WTC11 (cell line): ENCODE results near the gene PDK2. TPM values are rescaled to one million over a fixed set of nuclear protein-coding genes. Genes with fewer than 3 reads are reported as not detected.

Experiments
- ATAC-seq: fragments of 200-7000 bp; cut with Tn5 transposase; 2 replicates; pipeline ENCODE4 v1.10.0; 2021; ENCODE audit warnings: mild to moderate bottlenecking, moderate library complexity
- CTCF ChIA-PET: fragments of 300-600 bp; sonication (Branson Sonifier 250); formaldehyde crosslinking; loops from one replicate; lab custom pipeline; 2021; ENCODE audit warnings: antibody characterized with exemption; lab: Charles Lee
- POLR2A ChIA-PET: fragments of 350-600 bp; sonication (Branson Sonifier 250); formaldehyde crosslinking; loops from one replicate; lab custom pipeline; 2021; ENCODE audit warnings: antibody characterized with exemption; lab: Charles Lee
- DNase-seq: peaks from one replicate; pipeline ENCODE4 v3.0.0; 2021; ENCODE audit warnings: low spot score
- H3K27ac Mint-ChIP-seq: 2 replicates; pipeline ENCODE4 v1.8.0; 2021; ENCODE audit warnings: mixed read lengths
- H3K27me3 Mint-ChIP-seq: 2 replicates; pipeline ENCODE4 v1.8.0; 2021; ENCODE audit warnings: low read depth, mild to moderate bottlenecking, moderate library complexity, mixed read lengths
- H3K36me3 Mint-ChIP-seq: 2 replicates; pipeline ENCODE4 v1.8.0; 2021; ENCODE audit warnings: mixed read lengths
- H3K4me1 Mint-ChIP-seq: 2 replicates; pipeline ENCODE4 v1.8.0; 2022; ENCODE audit warnings: mixed read lengths
- H3K4me3 Mint-ChIP-seq: 2 replicates; pipeline ENCODE4 v1.8.0; 2021; ENCODE audit warnings: mild to moderate bottlenecking, moderate library complexity, mixed read lengths
- H3K9me3 Mint-ChIP-seq: 2 replicates; pipeline ENCODE4 v1.8.0; 2021; ENCODE audit warnings: mixed read lengths
- ATF1 ChIP-seq: sonication (generic); formaldehyde crosslinking; IDR thresholded peaks from 2 replicates; pipeline ENCODE4 v1.8.1; 2023; ENCODE audit warnings: mild to moderate bottlenecking, moderate library complexity, missing genetic modification reagents
- ATF2 ChIP-seq: sonication (generic); formaldehyde crosslinking; IDR thresholded peaks from 2 replicates; pipeline ENCODE4 v1.8.1; 2022; ENCODE audit warnings: low read depth, missing genetic modification reagents, borderline replicate concordance
- CTCF ChIP-seq: fragments of 200-600 bp; IDR thresholded peaks from 2 replicates; pipeline ENCODE4 v1.8.0; 2022; ENCODE audit warnings: antibody characterized with exemption
- ETV6 ChIP-seq: sonication (generic); formaldehyde crosslinking; IDR thresholded peaks from 2 replicates; pipeline ENCODE4 v1.8.1; 2022; ENCODE audit warnings: mild to moderate bottlenecking, missing genetic modification reagents
- FOXJ3 ChIP-seq: sonication (generic); formaldehyde crosslinking; IDR thresholded peaks from 2 replicates; pipeline ENCODE4 v1.9.0; 2021; ENCODE audit warnings: missing genetic modification reagents, mild to moderate bottlenecking, borderline replicate concordance
- FOXP4 ChIP-seq: sonication (generic); formaldehyde crosslinking; IDR thresholded peaks from 2 replicates; pipeline ENCODE4 v1.8.0; 2022; ENCODE audit warnings: mild to moderate bottlenecking, missing genetic modification reagents
- GABPB1 ChIP-seq: sonication (generic); formaldehyde crosslinking; IDR thresholded peaks from 2 replicates; pipeline ENCODE4 v1.8.1; 2023; ENCODE audit warnings: mild to moderate bottlenecking, missing genetic modification reagents
- HMGA2 ChIP-seq: fragments of 250-450 bp; sonication (Bioruptor Pico); IDR thresholded peaks from 2 replicates; pipeline ENCODE4 v1.4.0; 2021; ENCODE audit warnings: mild to moderate bottlenecking, moderate library complexity
- MAX ChIP-seq: sonication (generic); formaldehyde crosslinking; IDR thresholded peaks from 2 replicates; pipeline ENCODE4 v1.8.0; 2022; ENCODE audit warnings: mild to moderate bottlenecking, missing genetic modification reagents
- NFE2L1 ChIP-seq: sonication (generic); formaldehyde crosslinking; IDR thresholded peaks from 2 replicates; pipeline ENCODE4 v1.8.1; 2023; ENCODE audit warnings: missing genetic modification reagents
- NFYB ChIP-seq: sonication (generic); formaldehyde crosslinking; conservative IDR thresholded peaks from 2 replicates; pipeline ENCODE4 v1.8.0; 2022; ENCODE audit warnings: low read depth, missing genetic modification reagents
- SMAD4 ChIP-seq: sonication (generic); formaldehyde crosslinking; IDR thresholded peaks from 2 replicates; pipeline ENCODE4 v1.8.0; 2022; ENCODE audit warnings: mild to moderate bottlenecking, missing genetic modification reagents
- SOX15 ChIP-seq: fragments of 250-450 bp; sonication (Bioruptor Pico); IDR thresholded peaks from 2 replicates; pipeline ENCODE4 v1.9.0; 2021; ENCODE audit warnings: mild to moderate bottlenecking
- USF1 ChIP-seq: sonication (generic); formaldehyde crosslinking; IDR thresholded peaks from 2 replicates; pipeline ENCODE4 v1.8.0; 2022; ENCODE audit warnings: mild to moderate bottlenecking, missing genetic modification reagents
- ZBTB21 ChIP-seq: sonication (generic); formaldehyde crosslinking; IDR thresholded peaks from 2 replicates; pipeline ENCODE4 v1.8.1; 2023; ENCODE audit warnings: mild to moderate bottlenecking, missing genetic modification reagents, borderline replicate concordance
- ZNF121 ChIP-seq: sonication (generic); formaldehyde crosslinking; IDR thresholded peaks from 2 replicates; pipeline ENCODE4 v1.8.0; 2023; ENCODE audit warnings: missing genetic modification reagents
- ZNF281 ChIP-seq: sonication (generic); formaldehyde crosslinking; IDR thresholded peaks from 2 replicates; pipeline ENCODE4 v1.8.0; 2023; ENCODE audit warnings: mild to moderate bottlenecking, missing genetic modification reagents
- total RNA-seq: library from RNA; stranded (reverse); gene quantifications from 3 replicates; pipeline ENCODE4 v1.2.3, GENCODE V29; 2021

PDK2 gene
- total RNA-seq, 1 experiment from 2014 or later, result 16.6 TPM

DNA sequence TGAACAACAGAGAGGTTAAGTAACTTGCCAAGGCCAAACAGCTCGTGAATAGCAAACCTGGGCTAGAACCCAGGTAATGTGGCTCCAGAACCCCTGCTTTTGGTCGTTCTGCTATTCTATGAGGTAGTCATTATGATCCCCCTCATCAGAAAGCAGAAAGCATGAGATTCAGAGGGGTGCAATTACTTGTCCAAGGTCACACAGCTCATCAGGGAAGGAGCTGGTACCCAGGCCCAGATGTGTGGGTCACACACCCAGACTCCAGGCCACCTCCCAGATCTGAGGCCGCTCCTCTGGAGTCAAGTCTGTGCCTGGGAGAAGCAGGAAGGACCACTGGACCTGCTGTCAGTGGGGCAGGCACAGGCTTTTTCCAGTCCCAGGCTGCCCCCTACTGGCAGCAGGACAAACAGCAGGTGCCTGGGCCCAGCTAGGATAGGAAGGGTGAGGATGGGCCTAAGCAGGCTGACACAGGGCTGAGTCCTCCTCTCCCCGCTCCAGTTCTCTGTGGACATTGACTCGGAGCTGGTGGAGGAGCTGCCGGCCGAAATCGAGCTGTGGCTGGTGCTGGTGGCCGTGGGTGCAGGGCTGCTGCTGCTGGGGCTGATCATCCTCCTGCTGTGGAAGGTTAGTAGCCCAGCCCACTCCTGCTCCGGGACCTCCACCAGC, 7.8 kb upstream of the PDK2 start:
- Mint-ChIP-seq H3K27me3 (no peaks in the 10 kb centered on the region), H3K4me3 (no peak overlapping the region), H3K4me1 (no peaks in the 10 kb centered on the region), H3K27ac (no peak overlapping the region), H3K9me3 (no peaks in the 10 kb centered on the region), H3K36me3 (no peaks in the 10 kb centered on the region)
- DNase-seq (peak; percentile 89), ATAC-seq (peak; percentile 96)
- 0 out of 2 replicates have a peak, but pooled peaks have one; percentile 15 for TF ChIP-seq MAX (CRISPR knock-in tag)
- TF ChIP-seq ZNF121, result peak; percentile 99
- TF ChIP-seq FOXJ3 (CRISPR knock-in tag), result no peak
- no peak for TF ChIP-seq SOX15
- TF ChIP-seq SMAD4 (CRISPR knock-in tag), result no peak
- peak; percentile 99 for TF ChIP-seq CTCF
- no peak for TF ChIP-seq NFE2L1 (CRISPR knock-in tag)
- TF ChIP-seq GABPB1 (CRISPR knock-in tag), result peak; percentile 35; the same call in 1 of the 2 replicates
- no peak for TF ChIP-seq HMGA2
- CTCF ChIA-PET, result interaction anchor here (0.5 to 2.5 kb wide), 46 partner anchors 8 to 742 kb away, joined by 3 to 71 read pairs (median 5); partner anchors contain the start of genes ITGA3 and LRRC59
- POLR2A ChIA-PET, result interaction anchor here (1.1 to 1.2 kb wide), 2 partner anchors 31 to 36 kb away, joined by 3 to 5 read pairs; partner anchors contain the start of gene ITGA3

DNA sequence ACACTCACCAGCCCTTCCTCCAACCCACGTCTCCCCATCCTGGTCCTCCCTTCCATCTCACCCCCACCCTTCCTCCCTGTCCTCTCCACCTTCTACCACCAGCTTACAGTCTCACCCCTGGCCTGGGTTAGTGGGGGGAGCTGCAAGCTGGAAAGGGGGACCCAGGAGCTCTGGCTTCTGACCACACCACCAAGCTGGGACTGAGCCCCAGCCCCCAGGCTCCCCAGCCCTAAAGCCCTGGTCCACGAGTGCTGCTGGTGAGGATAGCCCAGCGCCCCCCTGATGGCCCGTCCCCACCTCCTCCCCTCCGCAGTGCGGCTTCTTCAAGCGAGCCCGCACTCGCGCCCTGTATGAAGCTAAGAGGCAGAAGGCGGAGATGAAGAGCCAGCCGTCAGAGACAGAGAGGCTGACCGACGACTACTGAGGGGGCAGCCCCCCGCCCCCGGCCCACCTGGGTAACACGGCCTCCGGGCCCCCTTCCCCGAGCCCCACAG, 7.2 kb upstream of the PDK2 start:
- H3K27ac Mint-ChIP-seq, result no peak overlapping the region
- TF ChIP-seq ZNF281 (CRISPR knock-in tag) (no peak), ETV6 (no peak)
- H3K4me3 Mint-ChIP-seq, result no peak overlapping the region
- H3K9me3 Mint-ChIP-seq, result no peaks in the 10 kb centered on the region
- ChIA-PET POLR2A (interaction anchor here (1.1 to 1.2 kb wide), 2 partner anchors 32 to 36 kb away, joined by 3 to 5 read pairs; partner anchors contain the start of gene ITGA3), CTCF (interaction anchor here (0.6 to 2.5 kb wide), 41 partner anchors 9 to 309 kb away, joined by 3 to 71 read pairs (median 5); partner anchors contain the start of genes ITGA3 and LRRC59)
- H3K36me3 Mint-ChIP-seq, result no peaks in the 10 kb centered on the region
- no peaks in the 10 kb centered on the region for H3K27me3 Mint-ChIP-seq
- ATAC-seq (no peak), DNase-seq (no peak)
- H3K4me1 Mint-ChIP-seq, result no peaks in the 10 kb centered on the region

- ChIA-PET CTCF (interaction anchor here (2.5 to 5.4 kb wide), 2 partner anchors 10 to 60 kb away, joined by 62 to 71 read pairs; no protein-coding TSS in a partner anchor), POLR2A (no interaction called here)
- ATAC-seq (no peak), DNase-seq (no peak)
- Mint-ChIP-seq H3K4me3 (no peak overlapping the region), H3K9me3 (no peaks in the 10 kb centered on the region), H3K4me1 (no peaks in the 10 kb centered on the region), H3K27ac (no peak overlapping the region), H3K36me3 (no peaks in the 10 kb centered on the region), H3K27me3 (no peaks in the 10 kb centered on the region)
- no peak for TF ChIP-seq FOXP4 (CRISPR knock-in tag)
- TF ChIP-seq GABPB1 (CRISPR knock-in tag), result no peak
- no peak for TF ChIP-seq NFYB
- TF ChIP-seq ATF1 (CRISPR knock-in tag), result no peak
- no peak for TF ChIP-seq ZBTB21 (CRISPR knock-in tag)
- no peak for TF ChIP-seq SOX15
- TF ChIP-seq USF1, result no peak
- TF ChIP-seq NFE2L1 (CRISPR knock-in tag), result no peak
- TF ChIP-seq ATF2 (CRISPR knock-in tag), result no peak
These were observed 6.0 kb upstream of the PDK2 start for GRCh38 chr17:50088952-50089825.
